Stimulated activated CD4-positive, alpha-beta T cell treated with anti-CD3 and anti-CD28 coated beads, Interleukin-15, amount 100 ng/mL, for 48 hours (primary cell): ENCODE results near the gene HIVEP2.
"Not testable (repeated sequence)": the region's sequence is repeated elsewhere in the genome, so short reads cannot be mapped to it uniquely, and the experiment has no call there.

Experiments used
- DNase-seq, 2 donors: peaks; one replicate each; pipeline ENCODE4 v3.0.0-alpha.2; 2020; ENCODE audit warnings: low read depth in 2 of 2

The HIVEP2 gene, protein sequence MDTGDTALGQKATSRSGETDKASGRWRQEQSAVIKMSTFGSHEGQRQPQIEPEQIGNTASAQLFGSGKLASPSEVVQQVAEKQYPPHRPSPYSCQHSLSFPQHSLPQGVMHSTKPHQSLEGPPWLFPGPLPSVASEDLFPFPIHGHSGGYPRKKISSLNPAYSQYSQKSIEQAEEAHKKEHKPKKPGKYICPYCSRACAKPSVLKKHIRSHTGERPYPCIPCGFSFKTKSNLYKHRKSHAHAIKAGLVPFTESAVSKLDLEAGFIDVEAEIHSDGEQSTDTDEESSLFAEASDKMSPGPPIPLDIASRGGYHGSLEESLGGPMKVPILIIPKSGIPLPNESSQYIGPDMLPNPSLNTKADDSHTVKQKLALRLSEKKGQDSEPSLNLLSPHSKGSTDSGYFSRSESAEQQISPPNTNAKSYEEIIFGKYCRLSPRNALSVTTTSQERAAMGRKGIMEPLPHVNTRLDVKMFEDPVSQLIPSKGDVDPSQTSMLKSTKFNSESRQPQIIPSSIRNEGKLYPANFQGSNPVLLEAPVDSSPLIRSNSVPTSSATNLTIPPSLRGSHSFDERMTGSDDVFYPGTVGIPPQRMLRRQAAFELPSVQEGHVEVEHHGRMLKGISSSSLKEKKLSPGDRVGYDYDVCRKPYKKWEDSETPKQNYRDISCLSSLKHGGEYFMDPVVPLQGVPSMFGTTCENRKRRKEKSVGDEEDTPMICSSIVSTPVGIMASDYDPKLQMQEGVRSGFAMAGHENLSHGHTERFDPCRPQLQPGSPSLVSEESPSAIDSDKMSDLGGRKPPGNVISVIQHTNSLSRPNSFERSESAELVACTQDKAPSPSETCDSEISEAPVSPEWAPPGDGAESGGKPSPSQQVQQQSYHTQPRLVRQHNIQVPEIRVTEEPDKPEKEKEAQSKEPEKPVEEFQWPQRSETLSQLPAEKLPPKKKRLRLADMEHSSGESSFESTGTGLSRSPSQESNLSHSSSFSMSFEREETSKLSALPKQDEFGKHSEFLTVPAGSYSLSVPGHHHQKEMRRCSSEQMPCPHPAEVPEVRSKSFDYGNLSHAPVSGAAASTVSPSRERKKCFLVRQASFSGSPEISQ (N-terminal part only)

DNA sequence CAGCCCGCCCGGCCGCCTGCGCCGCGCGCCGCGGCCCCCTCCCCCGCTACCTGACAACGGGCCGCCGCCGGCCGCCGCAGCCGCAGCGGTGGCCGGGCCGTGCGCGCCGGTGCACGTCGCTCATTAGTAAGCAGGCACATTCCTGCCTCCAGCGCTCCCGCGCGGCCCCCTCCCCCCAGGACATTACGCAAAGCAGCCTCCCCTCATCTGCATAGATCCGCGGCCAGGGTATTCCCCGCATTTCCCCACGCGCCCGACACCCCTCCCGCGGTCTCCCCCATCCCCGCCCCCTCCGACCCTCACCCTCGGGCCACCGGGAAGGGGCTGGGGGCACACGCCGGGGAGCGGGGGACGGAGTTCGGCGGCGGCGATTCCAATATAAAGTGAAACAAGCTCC, at the start of gene HIVEP2:
Gene HIVEP2 (minus strand): TSS at position 128 of the 397 bp plus-strand sequence. CDS start 170,438 bp downstream, outside the sequence.
- peak; percentile 83 to 84 for DNase-seq

DNA sequence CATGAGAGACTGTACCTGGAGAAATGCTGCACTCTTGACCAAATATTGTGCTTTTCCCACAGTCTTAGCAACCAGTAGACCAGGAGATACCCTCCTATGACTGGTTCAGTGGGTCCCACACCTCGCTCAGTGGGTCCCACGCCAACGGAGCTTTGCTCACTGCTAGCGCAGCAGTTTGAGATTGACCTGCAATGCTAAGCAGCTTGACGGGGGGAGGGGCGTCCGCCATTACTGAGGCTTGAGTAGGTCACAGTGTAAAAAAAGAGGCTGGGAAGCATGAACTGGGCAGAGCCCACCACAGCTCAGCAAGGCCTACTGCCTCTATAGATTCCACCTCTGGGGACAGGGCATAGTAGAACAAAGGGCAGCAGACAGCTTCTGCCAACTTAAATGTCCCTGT, 49.0 kb upstream of the HIVEP2 start:
- no peak for DNase-seq

DNA sequence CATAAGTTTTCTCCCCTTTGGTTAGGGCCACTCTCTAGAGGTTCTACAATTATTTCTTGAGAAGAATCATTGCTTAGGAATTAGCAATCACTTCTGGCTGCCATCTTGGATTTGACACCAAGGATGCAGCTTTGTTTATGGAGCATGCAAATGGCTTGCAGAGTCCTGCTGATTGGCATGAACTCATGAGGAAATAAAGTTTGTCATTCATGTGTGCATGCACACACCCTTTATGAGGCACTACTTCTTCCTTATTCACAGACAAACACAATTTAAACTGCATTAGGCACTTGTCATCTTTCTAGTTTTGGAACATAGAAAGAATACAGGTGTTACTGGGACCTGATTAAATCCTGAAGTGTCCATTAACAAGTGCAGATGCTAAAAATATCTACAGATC, 42.5 kb upstream of the HIVEP2 start:
- DNase-seq = no peak

DNA sequence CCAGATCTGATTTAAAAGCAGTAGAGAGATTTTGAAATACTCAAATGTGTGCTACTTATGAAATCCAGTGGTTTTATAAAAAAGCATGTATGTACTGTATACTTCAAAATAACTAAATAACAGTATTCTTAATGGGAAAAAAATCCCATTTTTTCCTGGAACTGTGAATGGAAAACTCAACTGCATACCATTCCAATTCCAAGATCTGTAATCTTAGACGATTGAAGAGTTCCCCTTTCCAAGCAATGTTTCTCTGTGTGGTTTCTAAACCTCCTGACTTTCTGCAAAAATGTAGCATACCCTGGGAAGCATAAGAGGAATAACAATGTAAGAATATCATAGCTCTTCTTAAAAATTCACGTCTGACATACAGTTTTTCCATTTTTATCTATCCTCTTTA, 40.3 kb upstream of the HIVEP2 start:
- no peak for DNase-seq

DNA sequence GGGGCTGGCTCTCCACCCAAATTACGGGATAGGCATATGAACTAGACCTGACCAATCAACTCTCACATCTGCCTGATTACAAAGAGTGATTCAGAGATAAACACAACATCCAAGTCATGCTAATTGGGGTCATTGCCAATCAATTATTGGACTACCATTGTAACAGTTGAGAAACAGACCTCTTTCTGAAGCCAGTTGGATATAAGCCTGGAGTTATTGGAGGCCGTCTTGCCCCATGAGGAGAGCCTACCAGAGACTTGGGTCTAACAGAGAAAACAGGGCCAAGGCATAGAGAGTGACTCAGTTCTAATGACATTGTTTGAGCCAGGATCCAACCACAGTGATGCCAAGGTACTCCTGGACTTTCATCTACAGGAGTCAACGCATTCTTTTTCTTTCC, 39.4 kb upstream of the HIVEP2 start:
- DNase-seq = no peak

DNA sequence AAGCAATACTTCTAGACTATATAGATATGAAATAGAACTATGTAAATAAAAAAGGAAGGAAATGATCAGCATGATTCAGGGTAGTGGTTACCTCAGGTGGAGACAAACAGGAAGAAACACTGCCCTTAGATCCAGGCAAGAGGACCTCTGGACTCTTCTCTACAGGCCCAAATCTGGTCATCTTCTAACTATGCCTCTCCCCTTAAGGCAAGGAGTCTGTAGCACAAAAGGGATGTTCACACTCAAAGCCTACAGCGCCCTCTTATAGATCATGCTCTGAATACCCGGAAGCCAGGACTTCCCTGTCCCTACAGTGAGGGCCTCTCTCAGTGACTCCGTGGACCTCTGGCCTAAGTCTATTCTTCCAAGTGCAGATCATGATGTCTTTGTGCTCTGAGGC, 30.4 kb upstream of the HIVEP2 start:
- no peak for DNase-seq

DNA sequence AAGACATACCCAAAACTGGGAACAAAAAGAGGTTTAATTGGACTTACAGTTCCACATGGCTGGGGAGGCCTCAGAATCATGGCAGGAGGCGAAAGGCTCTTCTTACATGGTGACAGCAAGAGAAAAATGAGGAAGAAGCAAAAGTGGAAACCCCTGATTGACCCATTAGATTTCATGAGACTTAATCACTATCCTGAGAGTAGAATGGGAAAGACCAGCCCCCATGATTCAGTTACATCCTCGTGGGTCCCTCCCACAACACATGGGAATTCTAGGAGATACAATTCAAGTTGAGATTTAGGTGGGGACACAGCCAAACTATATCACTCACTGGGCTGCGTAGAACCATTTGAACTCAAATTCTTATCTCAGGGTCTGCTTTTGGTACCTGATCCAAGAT, 26.0 kb upstream of the HIVEP2 start:
- DNase-seq = not testable (repeated sequence)

DNA sequence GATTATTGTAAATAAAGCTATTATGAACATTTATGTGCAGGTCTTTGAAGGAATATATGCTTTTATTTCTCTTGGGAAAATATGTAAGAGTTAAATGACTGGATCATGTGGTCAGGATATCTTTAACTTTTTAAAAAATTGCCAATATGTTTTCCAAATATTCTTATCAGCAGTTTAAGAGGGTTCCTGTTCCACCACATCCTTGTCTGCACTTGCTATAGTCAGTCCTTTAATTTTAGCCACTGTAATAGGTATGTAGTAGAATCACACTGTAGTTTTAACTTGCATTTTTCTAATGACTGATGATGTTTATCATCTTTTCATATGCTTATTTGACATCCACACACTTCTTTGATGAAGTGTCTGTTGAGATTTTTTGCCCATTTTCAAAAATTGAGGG, 23.6 kb upstream of the HIVEP2 start:
- DNase-seq = no peak

DNA sequence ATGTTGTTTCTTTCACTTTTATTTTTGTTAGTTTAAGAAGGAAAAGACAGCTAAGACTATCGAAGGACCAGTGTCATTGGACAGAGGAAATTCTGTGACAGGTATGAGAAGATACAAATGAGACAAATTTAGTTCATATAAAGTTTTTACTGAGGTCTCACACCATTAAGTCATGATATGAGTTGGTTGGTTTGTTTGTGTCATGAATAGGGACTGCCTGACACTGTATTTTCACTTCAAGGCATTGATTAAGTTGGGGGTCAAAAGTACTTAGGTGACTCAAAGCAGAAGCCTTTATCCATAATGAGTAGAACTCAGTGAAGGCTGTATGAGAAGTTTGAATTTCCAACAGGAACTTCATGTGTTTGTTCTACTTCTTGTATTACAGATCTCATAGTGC, 21.3 kb upstream of the HIVEP2 start:
- no peak for DNase-seq

DNA sequence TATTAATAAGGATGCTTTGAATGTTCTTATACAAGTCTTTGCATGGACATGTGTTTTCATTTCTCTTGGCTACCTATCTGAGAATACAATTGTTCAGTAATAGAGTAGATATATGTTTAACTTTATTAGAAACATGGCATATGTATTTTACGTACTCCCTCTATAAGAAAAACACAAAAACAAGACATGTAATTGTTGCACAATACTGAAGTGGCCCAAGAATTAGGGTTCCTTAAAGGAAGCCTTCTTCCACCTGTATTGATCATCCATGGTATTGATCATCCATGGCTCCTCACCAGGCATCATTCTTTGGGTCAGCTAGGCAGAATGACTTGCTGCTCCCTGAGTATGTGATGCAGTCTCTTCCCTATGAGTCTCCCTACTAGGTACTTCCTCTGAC, 20.2 kb upstream of the HIVEP2 start:
- no peak for DNase-seq

DNA sequence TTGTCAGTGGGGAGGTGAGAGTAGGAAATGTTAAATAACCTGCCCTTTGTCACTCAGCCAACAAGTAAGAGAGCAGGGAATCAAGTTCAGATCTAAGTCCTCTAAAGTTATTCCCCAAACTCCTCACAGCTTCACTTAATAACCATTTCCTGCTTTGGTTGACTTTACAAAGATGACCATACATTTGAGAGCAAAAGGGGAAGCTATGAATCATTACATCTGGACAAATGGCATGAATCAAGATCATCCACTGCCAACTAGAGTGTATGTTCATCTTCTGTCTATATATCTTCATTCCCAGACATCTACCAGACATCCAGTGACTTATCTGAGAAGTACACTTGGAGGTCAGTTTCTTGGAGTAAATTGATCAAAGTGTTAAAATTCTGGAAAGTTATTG, 15.1 kb upstream of the HIVEP2 start:
- DNase-seq = no peak

DNA sequence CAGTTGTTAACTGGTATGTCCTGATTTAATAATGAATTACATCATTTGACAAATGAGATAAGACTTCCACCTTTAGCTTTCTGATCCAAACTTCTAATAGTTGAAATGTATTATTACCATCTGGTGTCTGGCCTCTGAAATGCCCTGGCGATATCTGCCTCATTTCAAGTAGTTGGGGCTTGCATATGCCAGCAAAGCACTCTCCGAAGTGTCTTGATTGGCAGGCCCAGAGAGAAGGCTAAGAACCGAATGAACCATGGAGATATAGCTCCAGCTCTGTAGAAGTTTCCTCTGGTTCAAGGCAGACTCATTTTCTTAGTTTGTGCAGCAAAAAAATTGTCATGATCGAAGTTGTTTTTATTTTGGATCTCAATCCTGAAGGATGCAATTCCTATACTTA, 13.4 kb upstream of the HIVEP2 start:
- no peak for DNase-seq

DNA sequence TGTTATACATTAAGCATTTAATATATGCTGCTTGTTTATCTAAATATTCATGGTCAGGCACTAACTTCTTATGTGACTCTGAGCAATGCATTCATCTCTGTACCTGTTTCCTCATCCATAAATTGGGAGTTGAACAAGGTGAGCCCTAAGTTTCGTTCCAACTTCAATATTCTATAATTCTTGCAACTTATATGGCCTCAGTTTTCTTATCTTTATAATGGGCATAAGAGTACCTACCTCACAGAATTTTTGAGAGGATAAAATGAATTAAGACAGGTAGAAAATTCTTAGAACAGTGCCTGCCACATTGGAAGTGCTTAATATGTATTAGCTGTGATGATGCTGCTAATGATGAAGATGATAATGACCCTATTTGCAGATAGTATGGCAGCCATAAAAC, 11.8 kb upstream of the HIVEP2 start:
- DNase-seq = no peak

DNA sequence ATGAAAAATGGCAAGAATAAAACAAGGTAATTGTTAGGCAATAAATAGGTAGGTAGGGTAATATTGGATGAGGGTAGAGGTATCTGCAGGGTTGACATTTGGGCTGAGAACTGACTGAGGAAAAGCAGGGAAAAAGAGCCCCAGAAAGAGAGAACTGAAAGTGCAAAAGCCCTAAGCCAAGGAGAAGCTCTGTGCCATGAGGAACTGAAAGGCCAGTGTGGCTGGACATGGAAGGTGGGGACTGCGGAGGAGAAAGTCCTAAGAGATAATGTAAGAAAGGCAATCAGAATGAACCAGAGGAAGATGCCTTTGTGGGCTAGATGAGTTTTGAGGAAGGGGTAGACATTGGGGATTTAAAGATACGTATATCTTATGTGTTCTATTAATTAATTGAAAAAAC, 9.9 kb upstream of the HIVEP2 start:
- DNase-seq = no peak

DNA sequence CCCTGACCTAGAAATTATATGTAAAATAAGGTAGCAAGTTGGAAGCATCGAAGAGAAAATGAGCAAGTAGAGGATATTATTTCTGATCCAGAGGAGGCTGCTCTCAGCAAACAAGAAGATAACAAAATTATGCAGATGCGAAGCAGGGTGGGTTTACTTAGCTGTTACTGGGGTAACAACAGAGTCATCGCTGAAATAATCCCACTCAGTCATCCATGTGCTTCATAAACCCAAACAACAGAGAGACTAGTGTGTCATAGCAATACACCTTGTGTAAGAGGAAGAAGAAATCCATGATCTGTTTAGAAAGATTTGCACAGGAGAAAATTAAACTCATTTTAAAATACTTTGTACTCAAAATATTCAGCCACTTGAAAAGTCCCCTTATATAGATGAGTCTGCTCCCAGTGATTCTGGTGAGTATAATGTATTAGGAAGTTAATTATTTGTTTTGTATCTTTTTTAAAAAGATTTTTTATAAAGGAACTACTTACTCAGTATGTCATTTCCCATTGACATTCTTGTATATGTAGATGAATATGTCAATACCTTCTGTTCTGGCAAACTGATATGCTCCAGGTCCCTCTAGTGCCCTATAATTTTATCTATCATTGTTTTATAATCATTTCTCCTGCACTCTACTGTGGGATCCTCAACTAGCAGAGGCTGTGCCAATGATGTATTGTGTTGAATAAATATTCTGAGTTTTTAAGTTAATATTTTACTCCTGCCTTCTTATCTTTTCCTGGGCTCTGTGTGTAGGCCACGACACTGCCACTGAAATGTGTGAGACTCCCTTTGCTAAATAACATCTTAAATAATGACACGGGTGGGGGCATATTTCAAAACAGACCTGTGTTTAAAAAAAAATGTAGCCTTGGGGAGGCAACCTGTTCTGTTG, 8.6 kb upstream of the HIVEP2 start:
- DNase-seq = no peak

DNA sequence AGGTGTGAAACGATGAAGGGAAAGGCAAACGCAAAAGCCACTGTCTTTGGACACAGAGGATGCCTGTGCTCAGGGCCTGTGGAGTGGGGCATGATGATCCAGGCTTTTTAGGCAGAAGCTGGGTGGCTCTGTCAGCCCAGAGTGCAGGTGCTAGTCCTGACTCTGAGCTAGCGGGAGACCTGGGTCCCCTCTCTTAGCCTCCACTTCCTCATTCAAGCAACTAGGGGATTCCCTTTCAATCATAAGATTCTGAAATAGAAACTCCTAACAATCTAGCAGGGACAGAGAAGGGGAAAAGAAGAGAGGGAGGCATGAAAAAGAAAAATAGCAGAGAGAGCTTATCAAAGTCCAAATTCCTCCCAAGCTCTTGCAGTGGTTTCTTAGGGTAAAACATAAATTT, 7.6 kb upstream of the HIVEP2 start:
- no peak for DNase-seq

DNA sequence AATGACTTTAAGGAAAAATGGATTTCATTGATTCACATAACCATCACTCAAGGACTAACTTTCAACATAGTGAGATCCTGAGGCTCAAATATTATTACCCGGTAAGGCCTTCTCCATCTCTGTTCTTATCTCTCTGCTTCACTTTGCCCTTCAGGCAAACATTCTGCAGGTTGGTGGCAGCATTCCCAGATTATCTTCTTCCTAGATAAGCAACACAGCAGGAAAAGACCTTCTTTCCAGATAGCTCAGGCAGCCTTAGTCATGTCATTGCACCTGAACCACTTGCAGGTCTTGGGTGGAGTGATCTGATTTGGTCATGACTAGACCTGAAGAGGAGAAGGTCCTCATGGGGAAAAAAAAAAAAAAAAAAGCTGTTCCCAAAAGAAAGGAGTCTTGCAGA, 5.3 kb upstream of the HIVEP2 start:
- no peak for DNase-seq

DNA sequence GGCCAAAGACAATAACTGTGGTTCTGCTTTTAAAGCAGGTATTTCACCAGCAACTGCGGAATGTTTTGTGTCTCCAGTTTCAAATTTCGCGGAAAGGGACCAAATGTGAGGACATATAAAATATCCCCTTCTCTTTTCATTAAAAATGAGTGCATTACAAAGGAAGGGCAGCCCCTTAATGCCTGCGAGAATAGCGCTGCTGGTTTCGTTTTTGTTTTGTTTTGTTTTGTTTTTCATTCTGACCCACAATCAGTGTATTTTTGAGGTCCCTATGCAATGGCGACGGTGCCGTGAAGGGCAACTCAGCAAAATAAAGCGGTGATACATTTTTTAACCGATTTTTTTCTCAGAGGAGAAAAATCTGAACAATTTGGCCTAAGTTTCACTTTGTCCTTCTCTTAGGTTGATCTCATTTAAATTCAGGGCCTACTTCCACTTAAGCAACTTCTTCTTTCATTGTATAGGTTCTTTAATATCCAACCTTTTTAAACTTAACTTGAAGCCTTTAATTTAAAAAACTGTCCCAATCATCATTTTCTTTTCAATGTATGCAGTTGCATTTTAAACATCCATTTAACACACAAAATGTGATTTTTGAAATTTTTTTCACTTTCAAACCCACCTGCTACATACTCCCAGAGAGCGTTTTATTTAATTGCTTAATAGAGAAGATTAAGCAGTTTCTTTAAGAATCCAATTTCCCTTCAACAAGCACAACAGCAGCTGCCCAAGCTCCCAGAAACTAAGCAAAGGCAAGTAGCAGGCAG, 2.9 kb upstream of the HIVEP2 start:
- DNase-seq = no peak

DNA sequence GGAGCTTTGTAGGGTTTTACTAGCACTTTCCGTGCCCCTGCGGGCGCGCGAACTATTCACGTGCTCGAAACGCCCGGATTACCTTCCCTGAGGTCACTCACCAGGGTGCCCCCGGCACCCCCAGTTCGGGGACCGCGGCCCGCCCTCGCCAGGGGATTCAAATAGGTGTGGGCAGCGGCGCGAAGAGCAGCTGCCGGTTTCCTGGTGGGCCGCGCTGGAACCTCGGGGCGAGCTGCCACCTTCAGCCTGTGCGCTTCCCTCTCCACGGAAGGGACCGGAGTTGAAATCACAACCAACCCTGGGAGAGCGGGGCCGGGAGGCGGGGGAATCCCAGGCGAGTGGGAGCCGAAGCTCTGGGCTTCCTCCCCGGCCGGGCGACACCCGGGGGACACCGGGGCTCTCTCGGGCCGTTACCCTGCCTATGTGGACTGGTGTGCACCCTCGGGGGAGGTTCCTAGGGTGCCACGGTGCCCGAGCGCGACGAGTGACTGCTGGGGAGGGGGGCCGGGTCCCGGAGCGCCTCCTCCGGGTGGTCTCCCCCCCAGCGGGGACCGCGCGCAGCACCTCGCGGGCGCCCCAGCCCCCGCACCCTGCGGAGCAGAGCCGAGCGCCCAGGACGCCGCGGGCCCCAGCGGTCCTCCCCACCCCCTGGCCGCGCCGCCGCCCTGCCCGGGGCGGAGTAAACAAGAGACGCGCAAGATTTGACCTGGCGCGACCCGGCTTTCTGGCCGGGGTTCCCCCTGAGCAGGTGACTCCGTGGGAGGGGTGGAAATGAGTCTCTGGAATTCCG, 2.1 kb upstream of the HIVEP2 start:
- peak; percentile 62 to 65 for DNase-seq
